SU-DHL-6 (cell line): ENCODE measurements around the gene OTOF.

Experiments used
- H2AFZ ChIP-seq: fragments of 200-600 bp; sonication (generic); 2 replicates; pipeline ENCODE4 v1.6.1; 2014; ENCODE audit warnings: low read depth, mild to moderate bottlenecking, moderate library complexity, mixed read lengths, antibody characterized with exemption, low read length; ENCODE audit not compliant: severe bottlenecking
- H3F3A ChIP-seq: fragments of 200-600 bp; shearing (Covaris generic); 2 replicates; pipeline ENCODE4 v1.6.0; 2016; ENCODE audit warnings: antibody characterized with exemption, mild to moderate bottlenecking; ENCODE audit not compliant: insufficient read depth
- H3K27ac ChIP-seq: fragments of 200-600 bp; sonication (generic); 2 replicates; pipeline ENCODE4 v1.5.1; 2016; ENCODE audit warnings: low read depth, mild to moderate bottlenecking, low read length, moderate library complexity, mixed read lengths
- H3K27me3 ChIP-seq: fragments of 200-600 bp; sonication (generic), shearing (Covaris generic); 2 replicates; pipeline ENCODE4 v1.6.0; 2014; ENCODE audit warnings: mild to moderate bottlenecking, low read length
- H3K36me3 ChIP-seq: fragments of 200-600 bp; sonication (generic); 2 replicates; pipeline ENCODE4 v1.6.1; 2014; ENCODE audit warnings: mild to moderate bottlenecking, low read length, mixed read lengths
- H3K4me2 ChIP-seq: fragments of 300-600, 200-600 bp; shearing (Covaris generic), sonication (generic); 2 replicates; pipeline ENCODE4 v1.6.0; 2014; ENCODE audit warnings: low read length, low read depth, mild to moderate bottlenecking; ENCODE audit not compliant: poor library complexity, severe bottlenecking
- H3K4me3 ChIP-seq: fragments of 200-600 bp; sonication (generic); 2 replicates; pipeline ENCODE4 v1.5.1; 2014; ENCODE audit warnings: antibody characterized with exemption, low read length, mild to moderate bottlenecking, mixed read lengths; ENCODE audit not compliant: insufficient read depth, poor library complexity, severe bottlenecking
- H3K79me2 ChIP-seq: fragments of 200-600 bp; sonication (generic); 2 replicates; pipeline ENCODE4 v1.6.1; 2014; ENCODE audit warnings: mild to moderate bottlenecking, low read length, moderate library complexity; ENCODE audit not compliant: insufficient read depth
- H3K9ac ChIP-seq: fragments of 200-600 bp; sonication (generic); 2 replicates; pipeline ENCODE4 v1.7.0; 2014; ENCODE audit warnings: mild to moderate bottlenecking, low read length
- H3K9me2 ChIP-seq: fragments of 200-600 bp; sonication (generic); replicated peaks from 2 replicates; pipeline ENCODE4 v1.6.1; 2014; ENCODE audit warnings: low read length; ENCODE audit not compliant: insufficient read depth
- H3K9me3 ChIP-seq: fragments of 200-600 bp; sonication (generic); 2 replicates; pipeline ENCODE4 v1.6.1; 2014; ENCODE audit warnings: low read length, mixed read lengths; ENCODE audit not compliant: insufficient read depth
- H4K20me1 ChIP-seq: fragments of 200-600 bp; sonication (generic); 2 replicates; pipeline ENCODE4 v1.6.1; 2014; ENCODE audit warnings: low read depth, mild to moderate bottlenecking, antibody characterized with exemption, low read length, moderate library complexity, mixed read lengths
- EZH2phosphoT487 ChIP-seq: fragments of 200-600 bp; sonication (generic), shearing (Covaris generic); conservative IDR thresholded peaks from 2 replicates; pipeline ENCODE4 v1.6.1; 2018; ENCODE audit warnings: mild to moderate bottlenecking, antibody characterized with exemption, low read length, moderate library complexity, mixed read lengths
- TF ChIP-seq, protein P1 (sequence below): fragments of 200-600 bp; sonication (generic); IDR thresholded peaks from one replicate; pipeline ENCODE4 v1.5.1; 2017; ENCODE audit warnings: antibody characterized with exemption, mild to moderate bottlenecking, low read length, moderate library complexity; ENCODE audit not compliant: insufficient read depth, poor library complexity, severe bottlenecking

The OTOF gene

GRCh38 chr2:26410764-26411243 lies 67.1 kb downstream of the OTOF start:
- H3K79me2 ChIP-seq = no peaks in the 10 kb centered on the region
- H3K9me2 ChIP-seq = no peaks in the 10 kb centered on the region

GRCh38 chr2:26409785-26410184 lies 68.1 kb downstream of the OTOF start:
- no peaks in the 10 kb centered on the region for H4K20me1 ChIP-seq
- no peaks in the 10 kb centered on the region for H3K79me2 ChIP-seq

More at GRCh38 chr2:26410764-26411243, 67.1 kb downstream of the OTOF start:
- H3K4me3 ChIP-seq = no peak overlapping the region
- no peak overlapping the region for H2AFZ ChIP-seq
- TF ChIP-seq, protein P1, sequence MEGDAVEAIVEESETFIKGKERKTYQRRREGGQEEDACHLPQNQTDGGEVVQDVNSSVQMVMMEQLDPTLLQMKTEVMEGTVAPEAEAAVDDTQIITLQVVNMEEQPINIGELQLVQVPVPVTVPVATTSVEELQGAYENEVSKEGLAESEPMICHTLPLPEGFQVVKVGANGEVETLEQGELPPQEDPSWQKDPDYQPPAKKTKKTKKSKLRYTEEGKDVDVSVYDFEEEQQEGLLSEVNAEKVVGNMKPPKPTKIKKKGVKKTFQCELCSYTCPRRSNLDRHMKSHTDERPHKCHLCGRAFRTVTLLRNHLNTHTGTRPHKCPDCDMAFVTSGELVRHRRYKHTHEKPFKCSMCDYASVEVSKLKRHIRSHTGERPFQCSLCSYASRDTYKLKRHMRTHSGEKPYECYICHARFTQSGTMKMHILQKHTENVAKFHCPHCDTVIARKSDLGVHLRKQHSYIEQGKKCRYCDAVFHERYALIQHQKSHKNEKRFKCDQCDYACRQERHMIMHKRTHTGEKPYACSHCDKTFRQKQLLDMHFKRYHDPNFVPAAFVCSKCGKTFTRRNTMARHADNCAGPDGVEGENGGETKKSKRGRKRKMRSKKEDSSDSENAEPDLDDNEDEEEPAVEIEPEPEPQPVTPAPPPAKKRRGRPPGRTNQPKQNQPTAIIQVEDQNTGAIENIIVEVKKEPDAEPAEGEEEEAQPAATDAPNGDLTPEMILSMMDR = no peak
- TF ChIP-seq EZH2phosphoT487 = no peak
- H3K36me3 ChIP-seq = no peaks in the 10 kb centered on the region
- no peaks in the 10 kb centered on the region for H3F3A ChIP-seq
- no peaks in the 10 kb centered on the region for H3K27me3 ChIP-seq
- H3K4me2 ChIP-seq = no peak overlapping the region
- no peak overlapping the region for H3K9ac ChIP-seq
- H3K27ac ChIP-seq = no peak overlapping the region
- no peaks in the 10 kb centered on the region for H3K9me3 ChIP-seq
- H4K20me1 ChIP-seq = no peaks in the 10 kb centered on the region

GRCh38 chr2:26407526-26407925 lies 70.4 kb downstream of the OTOF start:
- H3K36me3 ChIP-seq = no peaks in the 10 kb centered on the region
- no peak overlapping the region for H3K4me2 ChIP-seq
- H3K79me2 ChIP-seq = no peaks in the 10 kb centered on the region
- H3K27ac ChIP-seq = no peak overlapping the region
- no peak for TF ChIP-seq EZH2phosphoT487
- TF ChIP-seq, protein P1 = no peak
- no peak overlapping the region for H3K4me3 ChIP-seq
- H3K9me2 ChIP-seq = no peaks in the 10 kb centered on the region
- no peaks in the 10 kb centered on the region for H3F3A ChIP-seq
- no peaks in the 10 kb centered on the region for H4K20me1 ChIP-seq
- no peaks in the 10 kb centered on the region for H3K9me3 ChIP-seq
- H3K9ac ChIP-seq = no peak overlapping the region
- H2AFZ ChIP-seq = no peak overlapping the region
- no peaks in the 10 kb centered on the region for H3K27me3 ChIP-seq

More at GRCh38 chr2:26409785-26410184, 68.1 kb downstream of the OTOF start:
- Histone ChIP-seq H3F3A (no peaks in the 10 kb centered on the region), H3K27ac (no peak overlapping the region), H3K4me3 (no peak overlapping the region), H3K9ac (no peak overlapping the region), H3K27me3 (no peaks in the 10 kb centered on the region), H3K4me2 (no peak overlapping the region), H3K9me3 (no peaks in the 10 kb centered on the region), H3K36me3 (no peaks in the 10 kb centered on the region), H2AFZ (no peak overlapping the region), H3K9me2 (no peaks in the 10 kb centered on the region)
- no peak for TF ChIP-seq EZH2phosphoT487
- TF ChIP-seq, protein P1 = no peak
